Calu3 (cell line): ENCODE data around the gene ZFP92. TPM values are rescaled to one million over a fixed set of nuclear protein-coding genes. Genes with fewer than 3 reads are reported as not detected.

ENCODE experiments used
- BruUV-seq: library from RNA; stranded (reverse); fragments of 400-500 nt; replicated peaks from 2 replicates; lab custom pipeline; 2021; lab: Mats Ljungman, UMichigan
- CTCF ChIA-PET: fragments of 300-600 bp; sonication (Branson Sonifier 250); formaldehyde crosslinking; loops from one replicate; lab custom pipeline; 2022; ENCODE audit warnings: antibody characterized with exemption; lab: Charles Lee
- DNase-seq: peaks from one replicate; pipeline ENCODE4 v3.0.0; 2022
- H3K27ac Mint-ChIP-seq: one replicate; pipeline ENCODE4 v1.8.0; 2022; ENCODE audit warnings: mixed read lengths; ENCODE audit not compliant: unreplicated experiment
- H3K27me3 Mint-ChIP-seq: one replicate; pipeline ENCODE4 v1.8.0; 2022; ENCODE audit warnings: mixed read lengths; ENCODE audit not compliant: unreplicated experiment
- H3K36me3 Mint-ChIP-seq: one replicate; pipeline ENCODE4 v1.8.0; 2022; ENCODE audit warnings: mild to moderate bottlenecking, moderate library complexity, mixed read lengths; ENCODE audit not compliant: insufficient read depth, unreplicated experiment
- H3K4me1 Mint-ChIP-seq: one replicate; pipeline ENCODE4 v1.8.0; 2022; ENCODE audit warnings: mild to moderate bottlenecking, low read depth, mixed read lengths; ENCODE audit not compliant: unreplicated experiment
- H3K4me3 Mint-ChIP-seq: one replicate; pipeline ENCODE4 v1.8.0; 2022; ENCODE audit warnings: mild to moderate bottlenecking, low read depth, moderate library complexity, mixed read lengths; ENCODE audit not compliant: unreplicated experiment
- H3K9me3 Mint-ChIP-seq: one replicate; pipeline ENCODE4 v1.8.0; 2022; ENCODE audit warnings: low read depth, mixed read lengths; ENCODE audit not compliant: unreplicated experiment
- CTCF ChIP-seq: fragments of 200-600 bp; IDR thresholded peaks from one replicate; pipeline ENCODE4 v1.8.0; 2022; ENCODE audit warnings: antibody characterized with exemption; ENCODE audit not compliant: unreplicated experiment
- intact Hi-C: fragments of 100-400 bp; cut with micrococcal nuclease; formaldehyde crosslinking; loops from one replicate; pipeline ENCODE4 v1.10.0; 2022; ENCODE audit not compliant: unreplicated experiment
- total RNA-seq: library from RNA; stranded (reverse); gene quantifications from 2 replicates; pipeline ENCODE4 v1.2.3, GENCODE V29; 2022

Gene ZFP92
- total RNA-seq, 1 experiment from 2014 or later, result 0.19 TPM

- no peak for TF ChIP-seq CTCF
- intact Hi-C loops, result no loop called here
- no peak for DNase-seq
- H3K4me3 Mint-ChIP-seq, result no peak overlapping the region
- no peaks in the 10 kb centered on the region for H3K4me1 Mint-ChIP-seq
- no peaks in the 10 kb centered on the region for H3K9me3 Mint-ChIP-seq
- CTCF ChIA-PET, result no interaction called here
- BruUV-seq, result no TSS peak
- H3K27ac Mint-ChIP-seq, result no peak overlapping the region
- no peaks in the 10 kb centered on the region for H3K27me3 Mint-ChIP-seq
- peaks cover 17% of the 10 kb centered on the region for H3K36me3 Mint-ChIP-seq
Observed at GRCh38 chrX:153447581-153447960, 36.3 kb downstream of the ZFP92 start.

- no peaks in the 10 kb centered on the region for H3K27me3 Mint-ChIP-seq
- TF ChIP-seq CTCF, result no peak
- intact Hi-C loops, result no loop called here
- CTCF ChIA-PET, result no interaction called here
- H3K9me3 Mint-ChIP-seq, result no peaks in the 10 kb centered on the region
- H3K4me3 Mint-ChIP-seq, result no peak overlapping the region
- BruUV-seq, result no TSS peak
- no peak overlapping the region for H3K27ac Mint-ChIP-seq
- no peak for DNase-seq
- H3K36me3 Mint-ChIP-seq, result peaks cover 13% of the 10 kb centered on the region
- H3K4me1 Mint-ChIP-seq, result no peaks in the 10 kb centered on the region
Observed at GRCh38 chrX:153448556-153449367, 37.5 kb downstream of the ZFP92 start.

GRCh38 chrX:153449368-153450113 is 38.3 kb downstream of the ZFP92 start:
- TF ChIP-seq CTCF, result no peak
- H3K36me3 Mint-ChIP-seq, result peaks cover 5% of the 10 kb centered on the region
- no peaks in the 10 kb centered on the region for H3K27me3 Mint-ChIP-seq
- CTCF ChIA-PET, result no interaction called here
- no peaks in the 10 kb centered on the region for H3K9me3 Mint-ChIP-seq
- H3K27ac Mint-ChIP-seq, result no peak overlapping the region
- H3K4me3 Mint-ChIP-seq, result no peak overlapping the region
- no peak for DNase-seq
- BruUV-seq, result no TSS peak
- intact Hi-C loops, result no loop called here
- no peaks in the 10 kb centered on the region for H3K4me1 Mint-ChIP-seq

GRCh38 chrX:153450114-153450948 is 39.1 kb downstream of the ZFP92 start:
- no peak overlapping the region for H3K27ac Mint-ChIP-seq
- no peak for DNase-seq
- no TSS peak for BruUV-seq
- H3K4me3 Mint-ChIP-seq, result no peak overlapping the region
- no peaks in the 10 kb centered on the region for H3K27me3 Mint-ChIP-seq
- no peaks in the 10 kb centered on the region for H3K9me3 Mint-ChIP-seq
- H3K4me1 Mint-ChIP-seq, result no peaks in the 10 kb centered on the region
- intact Hi-C loops, result no loop called here
- TF ChIP-seq CTCF, result no peak
- H3K36me3 Mint-ChIP-seq, result peaks cover 4% of the 10 kb centered on the region
- CTCF ChIA-PET, result no interaction called here
